Measurements from ENCODE around the gene CTXN3. TPM values are rescaled to one million over a fixed set of nuclear protein-coding genes. Genes with fewer than 3 reads are reported as not detected.

Gene CTXN3
- total RNA-seq, 1 donor from 2014 or later, result not detected

- ATAC-seq (ENCODE audit: low read depth), result no peak
- H3K4me1 Mint-ChIP-seq, result no peaks in the 10 kb centered on the region
- H3K27ac Mint-ChIP-seq, result no peak overlapping the region
- intact Hi-C loops (cut with micrococcal nuclease), result no loop called here
- ChIA-PET POLR2A (no interaction called here), CTCF (no interaction called here)
- DNase-seq, result no peak
- no peaks in the 10 kb centered on the region for H3K36me3 Mint-ChIP-seq (ENCODE audit: low read depth)
- H3K9me3 Mint-ChIP-seq, result no peaks in the 10 kb centered on the region
- no peak for TF ChIP-seq CTCF (IDR thresholded peaks at IDR 0.05)
- no peaks in the 10 kb centered on the region for H3K27me3 Mint-ChIP-seq
- no peak overlapping the region for H3K4me3 Mint-ChIP-seq
Measured at GRCh38 chr5:127650022-127650421, 1.1 kb downstream of the CTXN3 start.

- no peaks in the 10 kb centered on the region for H3K27me3 Mint-ChIP-seq
- H3K4me3 Mint-ChIP-seq, result no peak overlapping the region
- ChIA-PET POLR2A (no interaction called here), CTCF (no interaction called here)
- intact Hi-C loops (cut with micrococcal nuclease), result no loop called here
- H3K27ac Mint-ChIP-seq, result no peak overlapping the region
- H3K36me3 Mint-ChIP-seq (ENCODE audit: low read depth), result no peaks in the 10 kb centered on the region
- DNase-seq (no peak), ATAC-seq (ENCODE audit: low read depth) (no peak)
- no peak for TF ChIP-seq CTCF (IDR thresholded peaks at IDR 0.05)
- no peaks in the 10 kb centered on the region for H3K9me3 Mint-ChIP-seq
- no peaks in the 10 kb centered on the region for H3K4me1 Mint-ChIP-seq
Measured at GRCh38 chr5:127650649-127651048, 1.8 kb downstream of the CTXN3 start.

GRCh38 chr5:127652952-127653611, 4.2 kb downstream of the CTXN3 start:
- DNase-seq (no peak), ATAC-seq (ENCODE audit: low read depth) (no peak)
- Mint-ChIP-seq H3K4me1 (no peaks in the 10 kb centered on the region), H3K36me3 (ENCODE audit: low read depth) (no peaks in the 10 kb centered on the region), H3K9me3 (no peaks in the 10 kb centered on the region), H3K27me3 (no peaks in the 10 kb centered on the region), H3K27ac (no peak overlapping the region), H3K4me3 (no peak overlapping the region)
- no peak for TF ChIP-seq CTCF (IDR thresholded peaks at IDR 0.05)
- POLR2A ChIA-PET, result no interaction called here
- CTCF ChIA-PET, result no interaction called here
- intact Hi-C loops (cut with micrococcal nuclease), result no loop called here

- TF ChIP-seq CTCF (IDR thresholded peaks at IDR 0.05), result no peak
- CTCF ChIA-PET, result no interaction called here
- Mint-ChIP-seq H3K27me3 (no peaks in the 10 kb centered on the region), H3K27ac (no peak overlapping the region), H3K4me1 (no peaks in the 10 kb centered on the region), H3K9me3 (no peaks in the 10 kb centered on the region), H3K4me3 (no peak overlapping the region), H3K36me3 (ENCODE audit: low read depth) (no peaks in the 10 kb centered on the region)
- POLR2A ChIA-PET, result no interaction called here
- intact Hi-C loops (cut with micrococcal nuclease), result no loop called here
- DNase-seq (no peak), ATAC-seq (ENCODE audit: low read depth) (no peak)
Measured at GRCh38 chr5:127656825-127657224, 7.9 kb downstream of the CTXN3 start.

- Mint-ChIP-seq H3K4me3 (no peak overlapping the region), H3K4me1 (no peaks in the 10 kb centered on the region), H3K27me3 (no peaks in the 10 kb centered on the region), H3K9me3 (no peaks in the 10 kb centered on the region), H3K27ac (no peak overlapping the region), H3K36me3 (ENCODE audit: low read depth) (no peaks in the 10 kb centered on the region)
- intact Hi-C loops (cut with micrococcal nuclease), result no loop called here
- no peak for TF ChIP-seq CTCF (IDR thresholded peaks at IDR 0.05)
- no peak for ATAC-seq (ENCODE audit: low read depth)
- DNase-seq, result no peak
- POLR2A ChIA-PET, result no interaction called here
- CTCF ChIA-PET, result no interaction called here
Measured at GRCh38 chr5:127660047-127660733, 11.3 kb downstream of the CTXN3 start.
